ENCODE results near the gene RASL10B. TPM values are rescaled to one million over a fixed set of nuclear protein-coding genes. Genes with fewer than 3 reads are reported as not detected.
"Not testable (repeated sequence)": the region's sequence is repeated elsewhere in the genome, so short reads cannot be mapped to it uniquely, and the experiment has no call there.

RASL10B gene
- total and polyA plus RNA-seq, 3 experiments from 2014 or later: 0.12 to 0.80 (median 0.79) TPM

GRCh38 chr17:35750526-35751395, 19.3 kb downstream of the RASL10B start:
- Mint-ChIP-seq H3K4me1 (peaks cover 4 to 18% (median 5%) of the 10 kb centered on the region in 3 donors), H3K9me3 (no peaks in the 10 kb centered on the region), H3K27me3 (peaks cover 42 to 55% of the 10 kb centered on the region in 2 donors), H3K4me3 (peak overlapping the region in 1 of 7 donors; percentile 23), H3K36me3 (no peaks in the 10 kb centered on the region), H3K27ac (no peak overlapping the region)
- H3K9me3 ChIP-seq (ENCODE audit: low read length): no peaks in the 10 kb centered on the region
- H3K4me3 ChIP-seq (ENCODE audit: low read length): no peak overlapping the region
- ChIA-PET POLR2A (no interaction called here), CTCF (interaction anchor here (1.9 to 5.6 kb wide), 2 partner anchors 12 to 14 kb away, joined by 6 to 42 read pairs; no protein-coding TSS in a partner anchor)
- no peaks in the 10 kb centered on the region for H3K36me3 ChIP-seq (ENCODE audit: insufficient read depth, low read length)
- no peak overlapping the region for H3K27ac ChIP-seq (ENCODE audit: low read depth, low read length)
- no peak for DNase-seq
- H3K4me1 ChIP-seq (ENCODE audit: insufficient read depth, low read length): peaks cover 6% of the 10 kb centered on the region
- peaks cover 35% of the 10 kb centered on the region for H3K27me3 ChIP-seq (ENCODE audit: insufficient read depth, low read length, poor library complexity, severe bottlenecking)

GRCh38 chr17:35751541-35751940, 20.1 kb downstream of the RASL10B start:
- POLR2A ChIA-PET; H3K36me3 Mint-ChIP-seq; H3K4me1 ChIP-seq (ENCODE audit: insufficient read depth, low read length); H3K4me3 ChIP-seq (ENCODE audit: low read length); H3K27ac ChIP-seq (ENCODE audit: low read depth, low read length); H3K9me3 ChIP-seq (ENCODE audit: low read length); DNase-seq; H3K4me3 Mint-ChIP-seq; H3K27ac Mint-ChIP-seq; H3K36me3 ChIP-seq (ENCODE audit: insufficient read depth, low read length); H3K9me3 Mint-ChIP-seq: not testable (repeated sequence)
- Mint-ChIP-seq H3K4me1 (peaks cover 4 to 18% (median 5%) of the 10 kb centered on the region in 3 donors), H3K27me3 (peaks cover 41 to 55% of the 10 kb centered on the region in 2 donors)
- peaks cover 35% of the 10 kb centered on the region for H3K27me3 ChIP-seq (ENCODE audit: insufficient read depth, low read length, poor library complexity, severe bottlenecking)
- CTCF ChIA-PET: interaction anchor here (5.6 kb wide), 1 partner anchor 13 kb away, joined by 42 read pairs; no protein-coding TSS in a partner anchor

- H3K4me1 Mint-ChIP-seq: peaks cover 4 to 15% (median 5%) of the 10 kb centered on the region in 3 donors
- H3K27me3 Mint-ChIP-seq: peaks cover 39 to 53% of the 10 kb centered on the region in 2 donors
- Histone ChIP-seq H3K9me3 (ENCODE audit: low read length) (no peaks in the 10 kb centered on the region), H3K27ac (ENCODE audit: low read depth, low read length) (no peak overlapping the region), H3K27me3 (ENCODE audit: insufficient read depth, low read length, poor library complexity, severe bottlenecking) (peaks cover 35% of the 10 kb centered on the region), H3K4me1 (ENCODE audit: insufficient read depth, low read length) (peaks cover 3% of the 10 kb centered on the region), H3K36me3 (ENCODE audit: insufficient read depth, low read length) (no peaks in the 10 kb centered on the region), H3K4me3 (ENCODE audit: low read length) (no peak overlapping the region)
- DNase-seq: no peak
- H3K9me3 Mint-ChIP-seq: no peaks in the 10 kb centered on the region
- ChIA-PET POLR2A (no interaction called here), CTCF (interaction anchor here (5.6 kb wide), 1 partner anchor 12 kb away, joined by 42 read pairs; no protein-coding TSS in a partner anchor)
- no peak overlapping the region for H3K4me3 Mint-ChIP-seq
- H3K27ac Mint-ChIP-seq: no peak overlapping the region
- no peaks in the 10 kb centered on the region for H3K36me3 Mint-ChIP-seq
Observed at GRCh38 chr17:35752471-35752870, 21.0 kb downstream of the RASL10B start.

GRCh38 chr17:35752945-35753764, 21.7 kb downstream of the RASL10B start, which contains the start of gene GAS2L2:
Gene GAS2L2, minus strand, starts transcription at chr17:35753239. Its CDS starts 389 bp downstream, at chr17:35752850.
- no peak for DNase-seq
- Histone ChIP-seq H3K9me3 (ENCODE audit: low read length) (no peaks in the 10 kb centered on the region), H3K36me3 (ENCODE audit: insufficient read depth, low read length) (no peaks in the 10 kb centered on the region), H3K27me3 (ENCODE audit: insufficient read depth, low read length, poor library complexity, severe bottlenecking) (peaks cover 29% of the 10 kb centered on the region), H3K27ac (ENCODE audit: low read depth, low read length) (no peak within 1 kb of the TSS), H3K4me3 (ENCODE audit: low read length) (no peak within 1 kb of the TSS), H3K4me1 (ENCODE audit: insufficient read depth, low read length) (no peaks in the 10 kb centered on the region)
- peaks cover 4 to 13% (median 5%) of the 10 kb centered on the region in 3 donors for H3K4me1 Mint-ChIP-seq
- H3K27me3 Mint-ChIP-seq: peaks cover 34 to 51% of the 10 kb centered on the region in 2 donors
- no peak within 1 kb of the TSS for H3K4me3 Mint-ChIP-seq
- peak within 1 kb of the TSS in 2 of 8 donors; percentile 8 to 33 for H3K27ac Mint-ChIP-seq
- CTCF ChIA-PET: no interaction called here
- H3K36me3 Mint-ChIP-seq: no peaks in the 10 kb centered on the region
- no peaks in the 10 kb centered on the region for H3K9me3 Mint-ChIP-seq
- POLR2A ChIA-PET: no interaction called here

- no peaks in the 10 kb centered on the region for H3K4me1 Mint-ChIP-seq
- no peak overlapping the region for H3K4me3 Mint-ChIP-seq
- no peaks in the 10 kb centered on the region for H3K27me3 ChIP-seq (ENCODE audit: insufficient read depth, low read length, poor library complexity, severe bottlenecking)
- H3K36me3 Mint-ChIP-seq: peaks cover 0 to 2% (median 0%) of the 10 kb centered on the region in 3 donors
- ChIA-PET CTCF (interaction anchor here (1.1 to 3.1 kb wide), 3 partner anchors 9 to 392 kb away, joined by 3 to 9 read pairs (median 8); partner anchors contain the start of gene TAF15), POLR2A (no interaction called here)
- H3K9me3 Mint-ChIP-seq: no peaks in the 10 kb centered on the region
- no peaks in the 10 kb centered on the region for H3K9me3 ChIP-seq (ENCODE audit: low read length)
- no peaks in the 10 kb centered on the region for H3K36me3 ChIP-seq (ENCODE audit: insufficient read depth, low read length)
- DNase-seq: no peak
- no peak overlapping the region for H3K27ac ChIP-seq (ENCODE audit: low read depth, low read length)
- no peaks in the 10 kb centered on the region for H3K4me1 ChIP-seq (ENCODE audit: insufficient read depth, low read length)
- H3K27me3 Mint-ChIP-seq: peaks cover 4 to 11% of the 10 kb centered on the region in 2 donors
- no peak overlapping the region for H3K27ac Mint-ChIP-seq
- no peak overlapping the region for H3K4me3 ChIP-seq (ENCODE audit: low read length)
Observed at GRCh38 chr17:35757243-35757642, 25.8 kb downstream of the RASL10B start.

- Mint-ChIP-seq H3K36me3 (peaks cover 0 to 2% (median 0%) of the 10 kb centered on the region in 3 donors), H3K27ac (peak within 1 kb of the TSS in 1 of 8 donors; percentile 38), H3K4me3 (peak within 1 kb of the TSS in 2 of 7 donors; percentile 17 to 36), H3K4me1 (peaks cover 7 to 9% (median 9%) of the 10 kb centered on the region in 3 donors), H3K9me3 (no peaks in the 10 kb centered on the region), H3K27me3 (no peaks in the 10 kb centered on the region)
- DNase-seq: no peak
- Histone ChIP-seq H3K4me1 (ENCODE audit: insufficient read depth, low read length) (peaks cover 8% of the 10 kb centered on the region), H3K27me3 (ENCODE audit: insufficient read depth, low read length, poor library complexity, severe bottlenecking) (no peaks in the 10 kb centered on the region), H3K36me3 (ENCODE audit: insufficient read depth, low read length) (no peaks in the 10 kb centered on the region), H3K9me3 (ENCODE audit: low read length) (no peaks in the 10 kb centered on the region), H3K27ac (ENCODE audit: low read depth, low read length) (no peak within 1 kb of the TSS), H3K4me3 (ENCODE audit: low read length) (no peak within 1 kb of the TSS)
- CTCF ChIA-PET: interaction anchor here (1.2 to 9.3 kb wide), 3 partner anchors 13 to 48 kb away, joined by 3 to 250 read pairs (median 4); partner anchors contain the start of genes MMP28 and TAF15
- POLR2A ChIA-PET: interaction anchor here (0.7 kb wide), 1 partner anchor 31 kb away, joined by 4 read pairs; no protein-coding TSS in a partner anchor
Observed at GRCh38 chr17:35760587-35760986, 29.1 kb downstream of the RASL10B start, which contains the start of gene C17orf50. Gene C17orf50, plus strand, starts transcription at chr17:35760887. Its CDS starts 55 bp downstream, at chr17:35760942.

GRCh38 chr17:35761601-35762000, 30.2 kb downstream of the RASL10B start:
- ChIA-PET POLR2A (no interaction called here), CTCF (interaction anchor here (0.6 to 9.3 kb wide), 2 partner anchors 47 to 1140 kb away, joined by 4 to 250 read pairs; partner anchors contain the start of gene TAF15)
- H3K4me1 ChIP-seq (ENCODE audit: insufficient read depth, low read length): peaks cover 8% of the 10 kb centered on the region
- no peaks in the 10 kb centered on the region for H3K9me3 ChIP-seq (ENCODE audit: low read length)
- no peaks in the 10 kb centered on the region for H3K9me3 Mint-ChIP-seq
- H3K27ac ChIP-seq (ENCODE audit: low read depth, low read length): no peak overlapping the region
- H3K27ac Mint-ChIP-seq: no peak overlapping the region
- H3K36me3 ChIP-seq (ENCODE audit: insufficient read depth, low read length): no peaks in the 10 kb centered on the region
- DNase-seq: no peak
- peak overlapping the region in 1 of 7 donors; percentile 17 for H3K4me3 Mint-ChIP-seq
- H3K27me3 Mint-ChIP-seq: no peaks in the 10 kb centered on the region
- H3K27me3 ChIP-seq (ENCODE audit: insufficient read depth, low read length, poor library complexity, severe bottlenecking): no peaks in the 10 kb centered on the region
- peaks cover 7 to 9% (median 9%) of the 10 kb centered on the region in 3 donors for H3K4me1 Mint-ChIP-seq
- H3K4me3 ChIP-seq (ENCODE audit: low read length): no peak overlapping the region
- peaks cover 0 to 2% (median 0%) of the 10 kb centered on the region in 3 donors for H3K36me3 Mint-ChIP-seq
